ENCODE results near the gene ARHGDIG. TPM values are rescaled to one million over a fixed set of nuclear protein-coding genes. Genes with fewer than 3 reads are reported as not detected.

Gene ARHGDIG
- total and polyA plus RNA-seq, 4 donors = 0.08 TPM; not detected in 3

DNA sequence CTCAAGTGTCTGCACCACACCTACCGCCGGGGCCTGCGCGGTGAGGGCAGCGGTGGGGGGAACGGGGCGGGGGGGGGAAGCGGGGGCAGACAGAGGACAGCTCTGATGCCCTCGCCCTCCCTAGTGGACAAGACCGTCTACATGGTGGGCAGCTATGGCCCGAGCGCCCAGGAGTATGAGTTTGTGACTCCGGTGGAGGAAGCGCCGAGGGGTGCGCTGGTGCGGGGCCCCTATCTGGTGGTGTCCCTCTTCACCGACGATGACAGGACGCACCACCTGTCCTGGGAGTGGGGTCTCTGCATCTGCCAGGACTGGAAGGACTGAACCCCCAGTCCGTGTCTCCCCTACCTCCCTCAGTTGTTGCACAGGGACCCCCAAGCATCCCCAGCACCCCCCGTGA lies 2.1 kb downstream of the ARHGDIG start (continued):
- TF ChIP-seq EGR1 (IDR thresholded peaks at IDR 0.05; ENCODE audit: low read depth in 2 of 2) (no peak), YY1 (IDR thresholded peaks at IDR 0.05) (no peak), FOXA1 (IDR thresholded peaks at IDR 0.05) (no peak), JUND (IDR thresholded peaks at IDR 0.05) (no peak), NR2F2 (IDR thresholded peaks at IDR 0.05) (no peak)

DNA sequence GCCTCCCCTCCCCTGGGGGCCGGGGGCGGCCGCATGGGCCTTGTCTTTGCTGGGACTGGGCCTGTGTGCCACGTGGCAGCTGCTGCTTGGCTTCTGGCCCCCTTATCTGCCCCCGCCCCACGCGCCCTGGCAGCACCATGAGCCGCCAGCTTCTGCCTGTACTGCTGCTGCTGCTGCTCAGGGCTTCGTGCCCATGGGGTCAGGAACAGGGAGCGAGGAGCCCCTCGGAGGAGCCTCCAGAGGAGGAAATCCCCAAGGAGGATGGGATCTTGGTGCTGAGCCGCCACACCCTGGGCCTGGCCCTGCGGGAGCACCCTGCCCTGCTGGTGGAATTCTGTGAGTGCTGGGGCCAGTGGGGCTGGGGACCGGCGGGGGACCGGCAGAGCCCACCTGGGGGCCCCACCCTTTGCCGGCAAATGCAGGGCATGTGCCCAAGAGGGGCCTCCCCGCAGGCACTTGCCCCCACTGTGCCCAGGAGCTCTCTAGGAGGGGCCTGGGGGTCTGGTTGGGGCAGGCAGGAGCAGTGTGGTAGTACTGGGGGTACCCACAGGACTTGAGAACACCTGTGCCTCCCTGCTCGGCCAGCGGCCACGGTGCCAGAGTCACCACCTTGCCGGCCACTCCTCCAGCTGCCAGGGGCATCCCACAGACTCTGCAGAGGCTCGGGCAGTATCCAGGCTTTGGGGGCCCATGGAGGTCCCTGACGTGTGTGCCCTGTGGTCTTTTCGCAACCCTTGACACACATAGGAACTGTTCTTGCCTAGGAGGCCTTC lies 2.8 kb downstream of the ARHGDIG start, which contains the start of gene PDIA2:
PDIA2 (plus strand) TSS at position 132 of the 773 bp plus-strand sequence; CDS start at position 138, 6 bp downstream.
- Histone ChIP-seq H3K9ac (ENCODE audit: low read depth in 1 of 2, low read length in 2 of 2) (no peak within 1 kb of the TSS), H3K4me1 (ENCODE audit: control insufficient read depth in 4 of 4, insufficient read depth in 4 of 4, low read length in 3 of 4) (peaks cover 0 to 9% (median 3%) of the 10 kb centered on the region in 4 donors), H3K4me3 (ENCODE audit: low read depth in 1 of 3, low read length in 3 of 3) (no peak within 1 kb of the TSS), H3K27ac (ENCODE audit: low read depth in 1 of 2, low read length in 2 of 2) (no peak within 1 kb of the TSS), H3K36me3 (ENCODE audit: control insufficient read depth in 4 of 4, insufficient read depth in 3 of 4, low read depth in 1 of 4, low read length in 3 of 4) (peaks cover 0 to 9% (median 4%) of the 10 kb centered on the region in 4 donors), H3K27me3 (ENCODE audit: control insufficient read depth in 4 of 4, insufficient read depth in 4 of 4, low read length in 3 of 4) (peaks cover 0 to 11% (median 0%) of the 10 kb centered on the region in 4 donors), H3K9me3 (ENCODE audit: control insufficient read depth in 4 of 4, low read length in 3 of 4) (no peaks in the 10 kb centered on the region)
- no peak for TF ChIP-seq HNF4A (conservative IDR thresholded peaks at IDR 0.05)
- no peak for DNase-seq (ENCODE audit: low spot score)
- WGBS = 76% methylated on average over 25 of the region's 25 CpGs

DNA sequence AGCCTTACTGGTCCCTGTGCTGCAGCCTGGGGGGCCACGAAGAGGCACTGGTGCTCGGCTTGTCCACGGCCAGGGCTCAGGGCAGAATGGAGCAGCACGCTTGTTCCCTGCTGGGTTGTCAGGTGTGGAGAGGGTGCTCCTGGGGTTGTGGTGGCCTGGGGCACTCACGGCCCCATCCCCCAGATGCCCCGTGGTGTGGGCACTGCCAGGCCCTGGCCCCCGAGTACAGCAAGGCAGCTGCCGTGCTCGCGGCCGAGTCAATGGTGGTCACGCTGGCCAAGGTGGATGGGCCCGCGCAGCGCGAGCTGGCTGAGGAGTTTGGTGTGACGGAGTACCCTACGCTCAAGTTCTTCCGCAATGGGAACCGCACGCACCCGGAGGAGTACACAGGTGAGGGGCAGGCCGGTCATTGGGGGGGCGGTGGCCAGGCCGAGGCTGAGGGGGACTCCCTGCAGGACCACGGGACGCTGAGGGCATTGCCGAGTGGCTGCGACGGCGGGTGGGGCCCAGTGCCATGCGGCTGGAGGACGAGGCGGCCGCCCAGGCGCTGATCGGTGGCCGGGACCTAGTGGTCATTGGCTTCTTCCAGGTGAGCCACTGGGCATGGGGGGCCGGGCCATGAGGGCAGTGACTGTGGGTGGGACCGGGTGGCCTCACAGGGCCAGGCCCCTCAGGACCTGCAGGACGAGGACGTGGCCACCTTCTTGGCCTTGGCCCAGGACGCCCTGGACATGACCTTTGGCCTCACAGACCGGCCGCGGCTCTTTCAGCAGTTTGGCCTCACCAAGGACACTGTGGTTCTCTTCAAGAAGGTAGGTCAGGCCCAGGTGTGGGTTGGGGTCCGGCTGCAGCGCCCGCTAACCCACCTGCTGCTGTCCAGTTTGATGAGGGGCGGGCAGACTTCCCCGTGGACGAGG lies 4.1 kb downstream of the ARHGDIG start:
- Histone ChIP-seq H3K36me3 (ENCODE audit: control insufficient read depth in 4 of 4, insufficient read depth in 3 of 4, low read depth in 1 of 4, low read length in 3 of 4) (peaks cover 0 to 18% (median 6%) of the 10 kb centered on the region in 4 donors), H3K9ac (ENCODE audit: low read depth in 1 of 2, low read length in 2 of 2) (no peak overlapping the region), H3K27ac (ENCODE audit: low read depth in 1 of 2, low read length in 2 of 2) (no peak overlapping the region), H3K9me3 (ENCODE audit: control insufficient read depth in 4 of 4, low read length in 3 of 4) (no peaks in the 10 kb centered on the region), H3K4me3 (ENCODE audit: low read depth in 1 of 3, low read length in 3 of 3) (no peak overlapping the region), H3K27me3 (ENCODE audit: control insufficient read depth in 4 of 4, insufficient read depth in 4 of 4, low read length in 3 of 4) (peaks cover 0 to 11% (median 0%) of the 10 kb centered on the region in 4 donors), H3K4me1 (ENCODE audit: control insufficient read depth in 4 of 4, insufficient read depth in 4 of 4, low read length in 3 of 4) (peaks cover 0 to 9% (median 3%) of the 10 kb centered on the region in 4 donors)
- DNase-seq (ENCODE audit: low spot score) = no peak
- WGBS = 93% methylated on average over 52 of the region's 52 CpGs
- TF ChIP-seq NR2F2 (IDR thresholded peaks at IDR 0.05) = no peak
- TF ChIP-seq MAX (IDR thresholded peaks at IDR 0.05) = no peak
- no peak for TF ChIP-seq FOXA2 (IDR thresholded peaks at IDR 0.05)
- TF ChIP-seq YY1 (IDR thresholded peaks at IDR 0.05) = no peak
- no peak for TF ChIP-seq JUND (IDR thresholded peaks at IDR 0.05)
- no peak for TF ChIP-seq HNF4A (conservative IDR thresholded peaks at IDR 0.05)
- TF ChIP-seq TAF1 (conservative IDR thresholded peaks at IDR 0.05) = no peak
- TF ChIP-seq, protein P1, sequence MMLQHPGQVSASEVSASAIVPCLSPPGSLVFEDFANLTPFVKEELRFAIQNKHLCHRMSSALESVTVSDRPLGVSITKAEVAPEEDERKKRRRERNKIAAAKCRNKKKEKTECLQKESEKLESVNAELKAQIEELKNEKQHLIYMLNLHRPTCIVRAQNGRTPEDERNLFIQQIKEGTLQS (IDR thresholded peaks at IDR 0.05) = no peak
- TF ChIP-seq GABPA (IDR thresholded peaks at IDR 0.05 in 1 of 2, conservative IDR thresholded peaks at IDR 0.05 in 1 of 2) = no peak
- TF ChIP-seq, protein P2, sequence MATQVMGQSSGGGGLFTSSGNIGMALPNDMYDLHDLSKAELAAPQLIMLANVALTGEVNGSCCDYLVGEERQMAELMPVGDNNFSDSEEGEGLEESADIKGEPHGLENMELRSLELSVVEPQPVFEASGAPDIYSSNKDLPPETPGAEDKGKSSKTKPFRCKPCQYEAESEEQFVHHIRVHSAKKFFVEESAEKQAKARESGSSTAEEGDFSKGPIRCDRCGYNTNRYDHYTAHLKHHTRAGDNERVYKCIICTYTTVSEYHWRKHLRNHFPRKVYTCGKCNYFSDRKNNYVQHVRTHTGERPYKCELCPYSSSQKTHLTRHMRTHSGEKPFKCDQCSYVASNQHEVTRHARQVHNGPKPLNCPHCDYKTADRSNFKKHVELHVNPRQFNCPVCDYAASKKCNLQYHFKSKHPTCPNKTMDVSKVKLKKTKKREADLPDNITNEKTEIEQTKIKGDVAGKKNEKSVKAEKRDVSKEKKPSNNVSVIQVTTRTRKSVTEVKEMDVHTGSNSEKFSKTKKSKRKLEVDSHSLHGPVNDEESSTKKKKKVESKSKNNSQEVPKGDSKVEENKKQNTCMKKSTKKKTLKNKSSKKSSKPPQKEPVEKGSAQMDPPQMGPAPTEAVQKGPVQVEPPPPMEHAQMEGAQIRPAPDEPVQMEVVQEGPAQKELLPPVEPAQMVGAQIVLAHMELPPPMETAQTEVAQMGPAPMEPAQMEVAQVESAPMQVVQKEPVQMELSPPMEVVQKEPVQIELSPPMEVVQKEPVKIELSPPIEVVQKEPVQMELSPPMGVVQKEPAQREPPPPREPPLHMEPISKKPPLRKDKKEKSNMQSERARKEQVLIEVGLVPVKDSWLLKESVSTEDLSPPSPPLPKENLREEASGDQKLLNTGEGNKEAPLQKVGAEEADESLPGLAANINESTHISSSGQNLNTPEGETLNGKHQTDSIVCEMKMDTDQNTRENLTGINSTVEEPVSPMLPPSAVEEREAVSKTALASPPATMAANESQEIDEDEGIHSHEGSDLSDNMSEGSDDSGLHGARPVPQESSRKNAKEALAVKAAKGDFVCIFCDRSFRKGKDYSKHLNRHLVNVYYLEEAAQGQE (IDR thresholded peaks at IDR 0.05) = no peak
- no peak for TF ChIP-seq SP1 (IDR thresholded peaks at IDR 0.05)
- TF ChIP-seq RXRA (IDR thresholded peaks at IDR 0.05) = no peak

All from liver (tissue), 9 donors.